Measurements from ENCODE around the gene NCKAP5. TPM values are rescaled to one million over a fixed set of nuclear protein-coding genes. Genes with fewer than 3 reads are reported as not detected.

NCKAP5 gene
- total and polyA plus RNA-seq, 2 donors (not counting 1 experiment from before 2014, with no cell fraction given) = not detected

GRCh38 chr2:133518700-133519344, 49.4 kb downstream of the NCKAP5 start:
- Histone ChIP-seq H3K4me2 (replicated peaks; ENCODE audit: low read depth, low read length, poor library complexity, severe bottlenecking) (no peak overlapping the region), H2AFZ (ENCODE audit: insufficient read depth, low read depth, low read length, poor library complexity, severe bottlenecking) (no peak overlapping the region), H3K36me3 (replicated peaks in 1 of 2; ENCODE audit: control extremely low read depth in 1 of 2, control insufficient read depth in 1 of 2, extremely low read depth in 1 of 2, insufficient read depth in 2 of 2, low read length in 1 of 2) (no peaks in the 10 kb centered on the region), H4K20me1 (ENCODE audit: control insufficient read depth, insufficient read depth, low read length, poor library complexity, severe bottlenecking) (no peaks in the 10 kb centered on the region), H3K9ac (ENCODE audit: low read length) (no peak overlapping the region), H3K79me2 (ENCODE audit: control insufficient read depth, insufficient read depth, low read length) (no peaks in the 10 kb centered on the region), H3K4me1 (ENCODE audit: control insufficient read depth in 2 of 2, insufficient read depth in 2 of 2, low read length in 2 of 2) (no peaks in the 10 kb centered on the region), H3K27me3 (replicated peaks in 1 of 4; ENCODE audit: control extremely low read depth in 1 of 4, control insufficient read depth in 3 of 4, insufficient read depth in 4 of 4, low read length in 3 of 4) (no peaks in the 10 kb centered on the region), H3K4me3 (ENCODE audit: control extremely low read depth in 1 of 5, extremely low read depth in 1 of 5, insufficient read depth in 1 of 5, low read depth in 2 of 5, low read length in 4 of 5) (no peak overlapping the region), H3K27ac (ENCODE audit: low read length in 2 of 2) (no peak overlapping the region), H3K9me3 (ENCODE audit: control extremely low read depth in 1 of 3, control insufficient read depth in 2 of 3, insufficient read depth in 1 of 3, low read length in 2 of 3) (no peaks in the 10 kb centered on the region)
- ATAC-seq (ENCODE audit: low read depth) (no peak), DNase-seq (no peak)
- Mint-ChIP-seq H3K4me3 (no peak overlapping the region), H3K9me3 (ENCODE audit: insufficient read depth) (no peaks in the 10 kb centered on the region), H3K4me1 (no peaks in the 10 kb centered on the region), H3K27ac (no peak overlapping the region), H3K27me3 (peaks cover 7% of the 10 kb centered on the region)
- TF ChIP-seq EZH2 (IDR thresholded peaks at IDR 0.05; ENCODE audit: borderline replicate concordance, insufficient read depth, low read depth, low read length, poor library complexity, severe bottlenecking) = no peak
- TF ChIP-seq CTCF (IDR thresholded peaks at IDR 0.05) = no peak
- ChIA-PET CTCF (interaction anchor here (1.6 kb wide), 2 partner anchors 15 to 326 kb away, joined by 5 read pairs; no protein-coding TSS in a partner anchor), POLR2A (no interaction called here)
- intact Hi-C loops (cut with micrococcal nuclease) = loop anchor here (10.0 kb wide), 1 partner anchor 326 kb away; no protein-coding TSS in a partner anchor

GRCh38 chr2:133517876-133518275, 50.4 kb downstream of the NCKAP5 start:
- H2AFZ ChIP-seq (ENCODE audit: insufficient read depth, low read depth, low read length, poor library complexity, severe bottlenecking) = no peak overlapping the region
- H3K4me3 ChIP-seq (ENCODE audit: control extremely low read depth in 1 of 5, extremely low read depth in 1 of 5, insufficient read depth in 1 of 5, low read depth in 2 of 5, low read length in 4 of 5) = no peak overlapping the region
- no peaks in the 10 kb centered on the region for H3K9me3 ChIP-seq (ENCODE audit: control extremely low read depth in 1 of 3, control insufficient read depth in 2 of 3, insufficient read depth in 1 of 3, low read length in 2 of 3)
- DNase-seq (no peak), ATAC-seq (ENCODE audit: low read depth) (no peak)
- Mint-ChIP-seq H3K4me1 (no peaks in the 10 kb centered on the region), H3K27me3 (peaks cover 7% of the 10 kb centered on the region), H3K9me3 (ENCODE audit: insufficient read depth) (no peaks in the 10 kb centered on the region), H3K27ac (no peak overlapping the region), H3K4me3 (no peak overlapping the region)
- ChIA-PET POLR2A (no interaction called here), CTCF (interaction anchor here (0.7 kb wide), 1 partner anchor 646 kb away, joined by 3 read pairs; no protein-coding TSS in a partner anchor)
- H4K20me1 ChIP-seq (ENCODE audit: control insufficient read depth, insufficient read depth, low read length, poor library complexity, severe bottlenecking) = no peaks in the 10 kb centered on the region
- H3K36me3 ChIP-seq (replicated peaks in 1 of 2; ENCODE audit: control extremely low read depth in 1 of 2, control insufficient read depth in 1 of 2, extremely low read depth in 1 of 2, insufficient read depth in 2 of 2, low read length in 1 of 2) = no peaks in the 10 kb centered on the region
- intact Hi-C loops (cut with micrococcal nuclease) = loop anchor here (10.0 kb wide), 1 partner anchor 327 kb away; no protein-coding TSS in a partner anchor
- WGBS (ENCODE audit: insufficient coverage) = 100% methylated on average over 1 of the region's 3 CpGs
- no peak overlapping the region for H3K4me2 ChIP-seq (replicated peaks; ENCODE audit: low read depth, low read length, poor library complexity, severe bottlenecking)
- no peaks in the 10 kb centered on the region for H3K79me2 ChIP-seq (ENCODE audit: control insufficient read depth, insufficient read depth, low read length)
- no peak overlapping the region for H3K27ac ChIP-seq (ENCODE audit: low read length in 2 of 2)
- no peaks in the 10 kb centered on the region for H3K4me1 ChIP-seq (ENCODE audit: control insufficient read depth in 2 of 2, insufficient read depth in 2 of 2, low read length in 2 of 2)
- H3K9ac ChIP-seq (ENCODE audit: low read length) = no peak overlapping the region
- H3K27me3 ChIP-seq (replicated peaks in 1 of 4; ENCODE audit: control extremely low read depth in 1 of 4, control insufficient read depth in 3 of 4, insufficient read depth in 4 of 4, low read length in 3 of 4) = no peaks in the 10 kb centered on the region
- TF ChIP-seq EZH2 (IDR thresholded peaks at IDR 0.05; ENCODE audit: borderline replicate concordance, insufficient read depth, low read depth, low read length, poor library complexity, severe bottlenecking) = no peak
- TF ChIP-seq CTCF (IDR thresholded peaks at IDR 0.05) = no peak
